K562 (cell line): ENCODE data around the gene ST3GAL3. TPM values are rescaled to one million over a fixed set of nuclear protein-coding genes. Genes with fewer than 3 reads are reported as not detected.
A peak's percentile ranks its signal among the peaks of the same experiment; 100 is the strongest.

Experiments used
- BRCA1 ChIP-seq, 2 experiments: fragments of 450-650 bp in 1 of 2; sonication (generic) in 1 of 2; formaldehyde crosslinking in 1 of 2; IDR thresholded peaks; 2 replicates each; pipeline versions ENCODE4 v1.5.0 to v1.6.1; 2017 to 2020; ENCODE audit warnings: mild to moderate bottlenecking in 1 of 2, missing genetic modification reagents in 1 of 2
- E2F3 ChIP-seq: fragments of 250-450 bp; sonication (Bioruptor Pico); IDR thresholded peaks from 2 replicates; pipeline ENCODE4 v1.4.0; 2020; ENCODE audit warnings: mild to moderate bottlenecking
- EHMT2 ChIP-seq: fragments of 450-650 bp; IDR thresholded peaks from 2 replicates; pipeline ENCODE4 v1.6.1; 2018; ENCODE audit warnings: antibody characterized with exemption
- FOXJ3 ChIP-seq: sonication (generic); formaldehyde crosslinking; IDR thresholded peaks from 2 replicates; pipeline ENCODE4 v1.4.0; 2020; ENCODE audit warnings: mild to moderate bottlenecking, missing genetic modification reagents
- KDM1A ChIP-seq, 2 experiments: fragments of 450-650 bp; IDR thresholded peaks; 2 replicates each; pipeline ENCODE4 v1.6.1; 2016; ENCODE audit warnings: mild to moderate bottlenecking in 2 of 2
- LCOR ChIP-seq: sonication (generic); formaldehyde crosslinking; IDR thresholded peaks from 2 replicates; pipeline ENCODE4 v1.8.0; 2022; ENCODE audit warnings: mild to moderate bottlenecking, missing genetic modification reagents
- NCOA1 ChIP-seq: fragments of 450-650 bp; IDR thresholded peaks from 2 replicates; pipeline ENCODE4 v1.6.1; 2016; ENCODE audit warnings: low read depth
- PHTF2 ChIP-seq: fragments of 250-450 bp; sonication (Bioruptor Pico); IDR thresholded peaks from 2 replicates; pipeline ENCODE4 v1.5.0; 2021; ENCODE audit warnings: mild to moderate bottlenecking
- RCOR1 ChIP-seq, 2 experiments: IDR thresholded peaks; 2 replicates each; pipeline ENCODE4 v1.6.1; 2012; ENCODE audit warnings: low read depth in 2 of 2, low read length in 2 of 2, borderline replicate concordance in 1 of 2, improper control_type of control experiment in 1 of 2
- SMARCC2 ChIP-seq: fragments of 450-650 bp; IDR thresholded peaks from 2 replicates; pipeline ENCODE4 v1.6.1; 2017; ENCODE audit warnings: antibody characterized with exemption, moderate library complexity, mild to moderate bottlenecking, low read depth
- polyA plus RNA-seq, 8 experiments: library from polyadenylated mRNA; depleted of rRNA in 4 of 8; stranded (reverse) in 5 of 8; unstranded in 3 of 8; fragments of >200 nt; fragmentation: Nextera tagmentation in 2 of 8; fragmentation: Illumina TruSeq in 1 of 8; extraction: Ambion mirVana in 2 of 8; extraction: Trizol in 1 of 8; gene quantifications; 2 replicates each; pipeline versions ENCODE4 v1.2.1 to v1.2.3, GENCODE V29; 2011 to 2014; ENCODE audit warnings: inconsistent platforms in 1 of 8, missing spikeins in 1 of 8
- total RNA-seq, 7 experiments: library from RNA; depleted of rRNA in 6 of 7; stranded (reverse); fragments of >200 nt in 6 of 7; fragmentation: Illumina TruSeq in 2 of 7; extraction: Trizol in 2 of 7; gene quantifications; 2 replicates each; pipeline versions ENCODE4 v1.2.1 to v1.2.3, GENCODE V29; 2011 to 2021; ENCODE audit warnings: low replicate concordance in 1 of 7
- TF ChIP-seq, protein P1 (sequence below): fragments of 450-650 bp; IDR thresholded peaks from 2 replicates; pipeline ENCODE4 v1.6.1; 2016; ENCODE audit warnings: borderline replicate concordance
- TF ChIP-seq, protein P2 (sequence below): fragments of 250-450 bp; sonication (Bioruptor Pico); IDR thresholded peaks from 2 replicates; pipeline ENCODE4 v1.8.0; 2022; ENCODE audit warnings: inconsistent platforms
- TF ChIP-seq, protein P3 (sequence below): fragments of 250-450 bp; sonication (Bioruptor Pico); IDR thresholded peaks from 2 replicates; pipeline ENCODE4 v1.5.0; 2021; ENCODE audit warnings: mild to moderate bottlenecking, borderline replicate concordance
- TF ChIP-seq, protein P4 (sequence below), 2 experiments: fragments of 450-650 bp in 1 of 2; sonication (generic) in 1 of 2; formaldehyde crosslinking in 1 of 2; IDR thresholded peaks in 1 of 2; conservative IDR thresholded peaks in 1 of 2; 2 replicates each; pipeline versions ENCODE4 v1.6.1 to v1.8.1; 2016 to 2023; ENCODE audit warnings: mild to moderate bottlenecking in 2 of 2, moderate library complexity in 2 of 2, inconsistent platforms in 1 of 2, missing genetic modification reagents in 1 of 2
- TF ChIP-seq, protein P5 (sequence below): sonication (generic); formaldehyde crosslinking; IDR thresholded peaks from 2 replicates; pipeline ENCODE4 v1.8.0; 2022; ENCODE audit warnings: mild to moderate bottlenecking, missing genetic modification reagents

Gene ST3GAL3
- total and polyA plus RNA-seq, 9 of the 15 experiments (the other 6 are each of a cell fraction or from before 2014, with no cell fraction given) = 1.2 to 18.9 (median 11.0) TPM

DNA sequence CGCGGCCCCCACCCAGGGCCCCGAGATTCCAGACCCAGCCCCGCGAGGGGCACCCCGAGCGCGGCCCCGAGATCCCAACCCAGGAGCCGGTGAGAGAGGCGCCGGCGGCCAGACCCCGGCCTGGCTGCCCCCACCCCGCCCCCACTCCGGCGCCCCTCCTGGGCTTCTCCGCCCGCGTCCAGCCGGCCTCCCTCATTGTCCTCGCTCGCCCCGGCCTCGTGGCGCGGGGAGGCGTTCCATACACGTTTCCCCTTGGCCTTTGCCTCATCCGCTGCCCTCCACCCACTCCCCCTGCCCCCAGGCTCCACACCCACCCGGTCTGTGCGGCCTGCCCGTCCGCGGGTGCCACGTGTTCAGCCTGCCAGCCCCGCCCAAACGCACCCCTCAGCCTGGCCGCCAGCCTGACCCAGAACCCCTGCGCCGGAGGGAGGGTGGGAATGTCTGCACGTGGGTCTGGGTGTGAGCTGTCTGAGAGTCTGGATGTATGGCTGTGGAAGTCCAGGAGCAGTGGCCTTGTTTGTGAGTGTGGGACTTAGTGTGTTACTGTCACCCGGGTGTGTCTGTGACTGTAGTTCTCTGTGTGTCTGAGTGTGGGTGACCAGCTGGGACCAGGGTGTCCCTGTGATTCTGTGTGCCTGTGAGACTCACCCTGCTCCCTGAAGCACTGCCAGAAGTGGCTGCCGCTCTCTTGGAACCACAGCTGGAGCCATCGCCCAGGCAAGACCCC is 272.4 kb downstream of the ST3GAL3 start (continued):
- TF ChIP-seq BRCA1 (IDR thresholded peaks at IDR 0.05) (no peak), BRCA1 (CRISPR knock-in tag; IDR thresholded peaks at IDR 0.05) (no peak), LCOR (CRISPR knock-in tag) (no peak), NCOA1 (no peak), RCOR1 (IDR thresholded peaks at IDR 0.05; ENCODE audit: borderline replicate concordance in 1 of 2, low read depth in 2 of 2, low read length in 2 of 2) (no peak), PHTF2 (CRISPR knock-in tag) (no peak), KDM1A (IDR thresholded peaks at IDR 0.05) (no peak), E2F3 (CRISPR knock-in tag) (no peak), SMARCC2 (no peak), EHMT2 (no peak), FOXJ3 (CRISPR knock-in tag) (no peak)
- TF ChIP-seq, protein P1, sequence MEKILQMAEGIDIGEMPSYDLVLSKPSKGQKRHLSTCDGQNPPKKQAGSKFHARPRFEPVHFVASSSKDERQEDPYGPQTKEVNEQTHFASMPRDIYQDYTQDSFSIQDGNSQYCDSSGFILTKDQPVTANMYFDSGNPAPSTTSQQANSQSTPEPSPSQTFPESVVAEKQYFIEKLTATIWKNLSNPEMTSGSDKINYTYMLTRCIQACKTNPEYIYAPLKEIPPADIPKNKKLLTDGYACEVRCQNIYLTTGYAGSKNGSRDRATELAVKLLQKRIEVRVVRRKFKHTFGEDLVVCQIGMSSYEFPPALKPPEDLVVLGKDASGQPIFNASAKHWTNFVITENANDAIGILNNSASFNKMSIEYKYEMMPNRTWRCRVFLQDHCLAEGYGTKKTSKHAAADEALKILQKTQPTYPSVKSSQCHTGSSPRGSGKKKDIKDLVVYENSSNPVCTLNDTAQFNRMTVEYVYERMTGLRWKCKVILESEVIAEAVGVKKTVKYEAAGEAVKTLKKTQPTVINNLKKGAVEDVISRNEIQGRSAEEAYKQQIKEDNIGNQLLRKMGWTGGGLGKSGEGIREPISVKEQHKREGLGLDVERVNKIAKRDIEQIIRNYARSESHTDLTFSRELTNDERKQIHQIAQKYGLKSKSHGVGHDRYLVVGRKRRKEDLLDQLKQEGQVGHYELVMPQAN = peak; percentile 97
- TF ChIP-seq, protein P2, sequence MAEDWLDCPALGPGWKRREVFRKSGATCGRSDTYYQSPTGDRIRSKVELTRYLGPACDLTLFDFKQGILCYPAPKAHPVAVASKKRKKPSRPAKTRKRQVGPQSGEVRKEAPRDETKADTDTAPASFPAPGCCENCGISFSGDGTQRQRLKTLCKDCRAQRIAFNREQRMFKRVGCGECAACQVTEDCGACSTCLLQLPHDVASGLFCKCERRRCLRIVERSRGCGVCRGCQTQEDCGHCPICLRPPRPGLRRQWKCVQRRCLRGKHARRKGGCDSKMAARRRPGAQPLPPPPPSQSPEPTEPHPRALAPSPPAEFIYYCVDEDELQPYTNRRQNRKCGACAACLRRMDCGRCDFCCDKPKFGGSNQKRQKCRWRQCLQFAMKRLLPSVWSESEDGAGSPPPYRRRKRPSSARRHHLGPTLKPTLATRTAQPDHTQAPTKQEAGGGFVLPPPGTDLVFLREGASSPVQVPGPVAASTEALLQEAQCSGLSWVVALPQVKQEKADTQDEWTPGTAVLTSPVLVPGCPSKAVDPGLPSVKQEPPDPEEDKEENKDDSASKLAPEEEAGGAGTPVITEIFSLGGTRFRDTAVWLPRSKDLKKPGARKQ = no peak
- TF ChIP-seq, protein P3, sequence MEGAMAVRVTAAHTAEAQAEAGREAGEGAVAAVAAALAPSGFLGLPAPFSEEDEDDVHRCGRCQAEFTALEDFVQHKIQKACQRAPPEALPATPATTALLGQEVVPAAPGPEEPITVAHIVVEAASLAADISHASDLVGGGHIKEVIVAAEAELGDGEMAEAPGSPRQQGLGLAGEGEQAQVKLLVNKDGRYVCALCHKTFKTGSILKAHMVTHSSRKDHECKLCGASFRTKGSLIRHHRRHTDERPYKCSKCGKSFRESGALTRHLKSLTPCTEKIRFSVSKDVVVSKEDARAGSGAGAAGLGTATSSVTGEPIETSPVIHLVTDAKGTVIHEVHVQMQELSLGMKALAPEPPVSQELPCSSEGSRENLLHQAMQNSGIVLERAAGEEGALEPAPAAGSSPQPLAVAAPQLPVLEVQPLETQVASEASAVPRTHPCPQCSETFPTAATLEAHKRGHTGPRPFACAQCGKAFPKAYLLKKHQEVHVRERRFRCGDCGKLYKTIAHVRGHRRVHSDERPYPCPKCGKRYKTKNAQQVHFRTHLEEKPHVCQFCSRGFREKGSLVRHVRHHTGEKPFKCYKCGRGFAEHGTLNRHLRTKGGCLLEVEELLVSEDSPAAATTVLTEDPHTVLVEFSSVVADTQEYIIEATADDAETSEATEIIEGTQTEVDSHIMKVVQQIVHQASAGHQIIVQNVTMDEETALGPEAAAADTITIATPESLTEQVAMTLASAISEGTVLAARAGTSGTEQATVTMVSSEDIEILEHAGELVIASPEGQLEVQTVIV = no peak
- TF ChIP-seq, protein P4, sequence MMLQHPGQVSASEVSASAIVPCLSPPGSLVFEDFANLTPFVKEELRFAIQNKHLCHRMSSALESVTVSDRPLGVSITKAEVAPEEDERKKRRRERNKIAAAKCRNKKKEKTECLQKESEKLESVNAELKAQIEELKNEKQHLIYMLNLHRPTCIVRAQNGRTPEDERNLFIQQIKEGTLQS (IDR thresholded peaks at IDR 0.05) = no peak
- TF ChIP-seq, protein P4 (CRISPR knock-in tag; conservative IDR thresholded peaks at IDR 0.05) = no peak
- TF ChIP-seq, protein P5, sequence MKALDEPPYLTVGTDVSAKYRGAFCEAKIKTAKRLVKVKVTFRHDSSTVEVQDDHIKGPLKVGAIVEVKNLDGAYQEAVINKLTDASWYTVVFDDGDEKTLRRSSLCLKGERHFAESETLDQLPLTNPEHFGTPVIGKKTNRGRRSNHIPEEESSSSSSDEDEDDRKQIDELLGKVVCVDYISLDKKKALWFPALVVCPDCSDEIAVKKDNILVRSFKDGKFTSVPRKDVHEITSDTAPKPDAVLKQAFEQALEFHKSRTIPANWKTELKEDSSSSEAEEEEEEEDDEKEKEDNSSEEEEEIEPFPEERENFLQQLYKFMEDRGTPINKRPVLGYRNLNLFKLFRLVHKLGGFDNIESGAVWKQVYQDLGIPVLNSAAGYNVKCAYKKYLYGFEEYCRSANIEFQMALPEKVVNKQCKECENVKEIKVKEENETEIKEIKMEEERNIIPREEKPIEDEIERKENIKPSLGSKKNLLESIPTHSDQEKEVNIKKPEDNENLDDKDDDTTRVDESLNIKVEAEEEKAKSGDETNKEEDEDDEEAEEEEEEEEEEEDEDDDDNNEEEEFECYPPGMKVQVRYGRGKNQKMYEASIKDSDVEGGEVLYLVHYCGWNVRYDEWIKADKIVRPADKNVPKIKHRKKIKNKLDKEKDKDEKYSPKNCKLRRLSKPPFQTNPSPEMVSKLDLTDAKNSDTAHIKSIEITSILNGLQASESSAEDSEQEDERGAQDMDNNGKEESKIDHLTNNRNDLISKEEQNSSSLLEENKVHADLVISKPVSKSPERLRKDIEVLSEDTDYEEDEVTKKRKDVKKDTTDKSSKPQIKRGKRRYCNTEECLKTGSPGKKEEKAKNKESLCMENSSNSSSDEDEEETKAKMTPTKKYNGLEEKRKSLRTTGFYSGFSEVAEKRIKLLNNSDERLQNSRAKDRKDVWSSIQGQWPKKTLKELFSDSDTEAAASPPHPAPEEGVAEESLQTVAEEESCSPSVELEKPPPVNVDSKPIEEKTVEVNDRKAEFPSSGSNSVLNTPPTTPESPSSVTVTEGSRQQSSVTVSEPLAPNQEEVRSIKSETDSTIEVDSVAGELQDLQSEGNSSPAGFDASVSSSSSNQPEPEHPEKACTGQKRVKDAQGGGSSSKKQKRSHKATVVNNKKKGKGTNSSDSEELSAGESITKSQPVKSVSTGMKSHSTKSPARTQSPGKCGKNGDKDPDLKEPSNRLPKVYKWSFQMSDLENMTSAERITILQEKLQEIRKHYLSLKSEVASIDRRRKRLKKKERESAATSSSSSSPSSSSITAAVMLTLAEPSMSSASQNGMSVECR (CRISPR knock-in tag) = peak; percentile 89
